MM.1S (cell line): ENCODE results near the gene CNTNAP2.

Experiments
- EZH2 ChIP-seq: fragments of 300-600 bp; sonication (generic); optimal IDR thresholded peaks from 2 replicates; pipeline ENCODE3; 2017; ENCODE audit warnings: low read depth, mild to moderate bottlenecking, antibody characterized with exemption, low read length, mixed read lengths
- EZH2phosphoT487 ChIP-seq: fragments of 300-600 bp; sonication (generic); IDR thresholded peaks from 2 replicates; pipeline ENCODE4 v1.6.1; 2018; ENCODE audit warnings: antibody characterized with exemption, low read length
- TF ChIP-seq, protein P1 (sequence below): fragments of 300-600 bp; sonication (generic); IDR thresholded peaks from 2 replicates; pipeline ENCODE4 v1.5.1; 2016; ENCODE audit warnings: antibody characterized with exemption, low read length, mixed read lengths

- TF ChIP-seq EZH2, result no peak
- TF ChIP-seq, protein P1, sequence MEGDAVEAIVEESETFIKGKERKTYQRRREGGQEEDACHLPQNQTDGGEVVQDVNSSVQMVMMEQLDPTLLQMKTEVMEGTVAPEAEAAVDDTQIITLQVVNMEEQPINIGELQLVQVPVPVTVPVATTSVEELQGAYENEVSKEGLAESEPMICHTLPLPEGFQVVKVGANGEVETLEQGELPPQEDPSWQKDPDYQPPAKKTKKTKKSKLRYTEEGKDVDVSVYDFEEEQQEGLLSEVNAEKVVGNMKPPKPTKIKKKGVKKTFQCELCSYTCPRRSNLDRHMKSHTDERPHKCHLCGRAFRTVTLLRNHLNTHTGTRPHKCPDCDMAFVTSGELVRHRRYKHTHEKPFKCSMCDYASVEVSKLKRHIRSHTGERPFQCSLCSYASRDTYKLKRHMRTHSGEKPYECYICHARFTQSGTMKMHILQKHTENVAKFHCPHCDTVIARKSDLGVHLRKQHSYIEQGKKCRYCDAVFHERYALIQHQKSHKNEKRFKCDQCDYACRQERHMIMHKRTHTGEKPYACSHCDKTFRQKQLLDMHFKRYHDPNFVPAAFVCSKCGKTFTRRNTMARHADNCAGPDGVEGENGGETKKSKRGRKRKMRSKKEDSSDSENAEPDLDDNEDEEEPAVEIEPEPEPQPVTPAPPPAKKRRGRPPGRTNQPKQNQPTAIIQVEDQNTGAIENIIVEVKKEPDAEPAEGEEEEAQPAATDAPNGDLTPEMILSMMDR, result no peak
- no peak for TF ChIP-seq EZH2phosphoT487
These were observed 2280.9 kb downstream of the CNTNAP2 start for GRCh38 chr7:148397551-148397950.
